WI38 (cell line): Measurements from ENCODE around the gene RCL1.

Experiments
- H3K4me3 ChIP-seq: 2 replicates; pipeline ENCODE4 v1.5.1; 2011; ENCODE audit warnings: low read depth, mild to moderate bottlenecking, control low read depth, low read length
- TF ChIP-seq, protein P1 (sequence below): IDR thresholded peaks from 2 replicates; pipeline ENCODE4 v1.5.1; 2012; ENCODE audit warnings: low read depth, mild to moderate bottlenecking, control low read depth, low read length

The RCL1 gene

DNA sequence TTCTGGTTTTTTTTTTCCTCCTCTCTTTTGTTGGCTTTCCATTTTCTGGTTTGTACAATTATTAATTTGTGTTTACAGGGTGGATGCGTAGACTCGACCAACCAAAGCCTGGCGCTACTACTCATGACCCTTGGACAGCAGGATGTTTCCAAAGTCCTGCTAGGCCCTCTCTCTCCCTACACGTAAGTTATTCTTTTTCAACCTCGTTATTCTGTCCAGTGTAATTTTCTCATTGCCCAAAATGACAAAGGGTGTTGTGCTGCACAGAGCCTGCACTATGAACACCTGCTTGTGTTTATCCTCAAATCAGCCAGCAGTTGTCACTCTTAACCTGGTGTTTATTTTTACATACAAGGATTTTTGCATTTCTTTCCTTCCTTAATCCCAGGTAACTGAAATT is 56.6 kb downstream of the RCL1 start:
- TF ChIP-seq, protein P1, sequence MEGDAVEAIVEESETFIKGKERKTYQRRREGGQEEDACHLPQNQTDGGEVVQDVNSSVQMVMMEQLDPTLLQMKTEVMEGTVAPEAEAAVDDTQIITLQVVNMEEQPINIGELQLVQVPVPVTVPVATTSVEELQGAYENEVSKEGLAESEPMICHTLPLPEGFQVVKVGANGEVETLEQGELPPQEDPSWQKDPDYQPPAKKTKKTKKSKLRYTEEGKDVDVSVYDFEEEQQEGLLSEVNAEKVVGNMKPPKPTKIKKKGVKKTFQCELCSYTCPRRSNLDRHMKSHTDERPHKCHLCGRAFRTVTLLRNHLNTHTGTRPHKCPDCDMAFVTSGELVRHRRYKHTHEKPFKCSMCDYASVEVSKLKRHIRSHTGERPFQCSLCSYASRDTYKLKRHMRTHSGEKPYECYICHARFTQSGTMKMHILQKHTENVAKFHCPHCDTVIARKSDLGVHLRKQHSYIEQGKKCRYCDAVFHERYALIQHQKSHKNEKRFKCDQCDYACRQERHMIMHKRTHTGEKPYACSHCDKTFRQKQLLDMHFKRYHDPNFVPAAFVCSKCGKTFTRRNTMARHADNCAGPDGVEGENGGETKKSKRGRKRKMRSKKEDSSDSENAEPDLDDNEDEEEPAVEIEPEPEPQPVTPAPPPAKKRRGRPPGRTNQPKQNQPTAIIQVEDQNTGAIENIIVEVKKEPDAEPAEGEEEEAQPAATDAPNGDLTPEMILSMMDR = no peak
- no peak overlapping the region for H3K4me3 ChIP-seq

DNA sequence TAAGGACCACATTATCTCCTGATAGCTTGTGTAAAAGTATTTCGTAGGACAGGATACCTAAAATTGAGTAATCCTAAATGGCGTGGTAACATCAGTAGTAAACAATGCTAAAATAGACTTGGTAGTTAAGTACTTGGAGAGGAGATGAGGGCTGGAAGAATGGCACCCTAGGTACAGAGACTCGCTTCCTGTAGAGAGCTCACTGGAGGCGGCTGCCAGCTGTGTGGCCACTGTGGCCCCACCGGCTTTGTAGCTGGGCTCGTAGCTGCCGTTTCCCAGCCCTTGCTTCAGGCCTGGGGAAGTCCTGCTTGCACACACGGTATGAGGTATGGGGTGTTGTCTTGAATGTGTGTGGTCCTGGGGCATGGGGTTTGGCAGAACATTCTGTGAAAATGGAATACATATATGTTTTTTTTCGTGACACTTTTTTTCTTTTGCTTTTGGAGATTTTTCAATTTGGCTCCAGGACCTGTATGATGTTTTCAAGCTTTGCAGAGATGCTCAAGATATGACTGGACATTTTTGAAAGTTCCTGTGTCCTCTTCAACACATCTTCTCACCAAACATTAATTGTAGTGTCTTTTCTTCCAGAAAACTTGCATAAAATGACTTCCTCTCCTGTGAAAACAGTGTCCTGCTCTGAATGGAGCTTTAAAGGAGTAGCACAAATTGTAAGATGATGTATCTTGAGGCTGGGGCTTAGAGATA is 58.0 kb downstream of the RCL1 start:
- no peak overlapping the region for H3K4me3 ChIP-seq
- TF ChIP-seq, protein P1 = no peak

DNA sequence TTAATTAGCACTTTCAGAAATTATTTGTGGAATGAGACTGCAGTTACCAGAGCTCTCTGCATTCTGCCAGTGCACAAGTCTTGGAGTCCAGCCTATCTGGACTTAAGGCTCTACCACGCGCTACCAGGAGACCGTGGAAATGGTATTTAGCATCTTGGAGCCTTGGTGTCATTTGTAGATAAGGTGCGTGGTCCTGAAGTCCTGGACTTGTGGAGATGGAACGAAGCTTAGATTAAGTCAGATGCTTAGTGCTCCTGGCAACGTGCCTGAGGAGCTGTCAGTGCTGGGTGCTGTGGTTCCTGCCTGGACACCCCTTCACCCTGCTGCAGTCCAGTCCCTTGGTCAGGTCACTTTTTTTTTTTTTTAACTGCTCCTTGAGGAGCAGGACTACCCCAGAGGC is 59.7 kb downstream of the RCL1 start:
- TF ChIP-seq, protein P1 = no peak
- no peak overlapping the region for H3K4me3 ChIP-seq

DNA sequence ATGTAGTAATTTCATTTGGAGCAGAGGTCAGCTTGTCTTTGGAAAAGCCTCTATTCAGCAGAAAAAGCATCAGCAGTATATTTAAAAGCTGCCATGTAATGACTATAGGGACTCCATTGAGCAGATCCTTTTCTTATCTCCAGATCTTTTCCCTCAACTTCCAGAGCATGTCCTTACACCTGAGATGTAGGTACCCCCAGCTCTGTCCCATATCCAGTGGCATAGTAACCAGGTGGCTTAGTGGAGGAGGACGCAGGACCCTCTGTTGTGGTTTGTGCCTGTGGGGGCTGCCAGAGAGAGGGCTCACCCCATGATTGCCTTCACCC is 61.5 kb downstream of the RCL1 start:
- H3K4me3 ChIP-seq = no peak overlapping the region
- TF ChIP-seq, protein P1 = no peak

DNA sequence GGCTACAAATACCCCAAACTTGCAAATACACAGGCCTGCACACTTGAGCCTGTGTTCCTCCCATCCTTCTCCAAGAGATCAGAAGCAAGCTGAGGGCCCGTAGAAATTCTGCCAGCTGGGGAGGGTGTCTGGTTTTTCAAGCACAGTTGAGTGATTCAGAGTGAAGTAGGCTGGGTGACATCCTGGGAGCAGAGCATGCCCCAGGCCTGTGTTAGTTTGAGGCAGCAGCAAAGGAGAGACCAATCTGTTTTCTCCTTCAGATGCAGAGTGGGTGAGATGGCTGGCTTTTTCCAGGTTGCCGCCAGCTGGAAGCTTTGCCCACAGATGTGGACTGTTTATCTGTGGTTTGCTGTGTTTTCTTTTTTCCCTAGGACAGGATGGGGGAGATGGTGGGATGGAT is 63.1 kb downstream of the RCL1 start:
- no peak overlapping the region for H3K4me3 ChIP-seq
- TF ChIP-seq, protein P1 = no peak

DNA sequence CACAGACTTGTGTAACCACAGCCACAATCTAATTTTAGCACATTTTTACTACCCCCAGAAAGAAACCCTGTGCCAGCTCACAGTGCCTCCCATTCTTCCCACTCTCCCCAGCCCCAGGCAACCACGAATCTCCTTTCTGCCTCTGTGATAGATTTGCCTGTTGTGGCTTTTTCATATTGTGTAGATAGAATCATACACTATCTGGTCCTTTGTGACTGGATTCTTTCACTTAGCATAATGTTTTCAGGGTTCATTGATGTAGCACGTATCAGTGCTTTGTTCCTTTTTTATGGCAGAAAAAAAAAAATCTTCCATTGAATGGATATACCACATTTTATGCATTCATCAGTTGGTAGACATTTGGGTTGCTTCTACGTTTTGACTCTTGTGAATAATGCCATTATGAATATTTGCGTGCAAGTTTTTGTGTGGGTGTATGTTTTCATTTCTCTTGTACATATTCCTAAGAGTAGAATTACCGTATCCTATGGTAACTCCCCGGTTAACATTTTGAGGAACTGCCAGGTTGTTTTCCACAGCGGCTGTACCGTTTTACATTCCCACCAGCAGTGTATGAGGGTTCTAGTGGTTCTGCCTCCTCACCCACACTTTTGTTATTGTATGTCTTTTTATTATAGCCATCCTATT is 64.5 kb downstream of the RCL1 start:
- TF ChIP-seq, protein P1 = no peak
- H3K4me3 ChIP-seq = no peak overlapping the region

DNA sequence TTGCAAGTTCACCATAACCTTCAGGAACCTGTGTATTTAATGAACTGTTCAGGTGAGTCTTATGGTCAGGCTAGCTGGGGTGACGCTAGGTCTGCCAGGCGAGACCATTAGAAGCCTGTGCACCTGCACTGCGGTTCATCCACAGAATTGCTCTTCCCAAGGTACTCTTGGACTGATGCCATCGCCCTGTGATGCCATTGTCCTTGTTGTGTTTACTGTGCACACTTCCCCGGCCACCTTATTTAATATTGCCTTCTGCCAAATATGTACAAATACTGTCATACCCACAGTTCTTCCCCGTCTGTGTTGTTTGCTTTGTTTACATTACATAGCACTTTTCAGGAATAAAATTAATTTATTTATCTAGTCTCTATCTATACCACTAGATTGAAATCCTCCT is 66.3 kb downstream of the RCL1 start:
- H3K4me3 ChIP-seq = no peak overlapping the region
- TF ChIP-seq, protein P1 = no peak
